Liver (tissue), 9 donors: ENCODE data around the gene CDK15. TPM values are rescaled to one million over a fixed set of nuclear protein-coding genes. Genes with fewer than 3 reads are reported as not detected.

Experiments
- DNase-seq: peaks from one replicate; pipeline ENCODE4 v3.0.0-alpha.2; 2017; ENCODE audit warnings: low spot score
- H3K27ac ChIP-seq, 2 donors: one replicate each; pipeline ENCODE4 v1.7.0; 2013; ENCODE audit warnings: inconsistent platforms in 2 of 2, low read length in 2 of 2, control low read depth in 1 of 2, low read depth in 1 of 2, mild to moderate bottlenecking in 1 of 2
- H3K27me3 ChIP-seq, 4 donors: one replicate each; pipeline versions ENCODE4 v1.6.1 to v1.7.0; 2013; ENCODE audit warnings: low read length in 3 of 4, inconsistent platforms in 1 of 4, mild to moderate bottlenecking in 1 of 4, moderate library complexity in 1 of 4; ENCODE audit not compliant: control insufficient read depth in 4 of 4, insufficient read depth in 4 of 4
- H3K36me3 ChIP-seq, 4 donors: one replicate each; pipeline versions ENCODE4 v1.6.1 to v1.7.0; 2013; ENCODE audit warnings: low read length in 3 of 4, mild to moderate bottlenecking in 3 of 4, low read depth in 1 of 4, moderate library complexity in 1 of 4; ENCODE audit not compliant: control insufficient read depth in 4 of 4, insufficient read depth in 3 of 4
- H3K4me1 ChIP-seq, 4 donors: one replicate each; pipeline versions ENCODE4 v1.6.1 to v1.7.0; 2013; ENCODE audit warnings: low read length in 3 of 4, mild to moderate bottlenecking in 3 of 4, moderate library complexity in 1 of 4; ENCODE audit not compliant: control insufficient read depth in 4 of 4, insufficient read depth in 4 of 4
- H3K4me3 ChIP-seq, 3 donors: one replicate each; pipeline versions ENCODE4 v1.6.1 to v1.7.0; 2013; ENCODE audit warnings: low read length in 3 of 3, control low read depth in 1 of 3, low read depth in 1 of 3, mild to moderate bottlenecking in 1 of 3
- H3K9ac ChIP-seq, 2 donors: one replicate each; pipeline ENCODE4 v1.7.0; 2013; ENCODE audit warnings: low read length in 2 of 2, mild to moderate bottlenecking in 2 of 2, moderate library complexity in 2 of 2, control low read depth in 1 of 2, low read depth in 1 of 2
- H3K9me3 ChIP-seq, 4 donors: one replicate each; pipeline versions ENCODE4 v1.6.1 to v1.7.0; 2013; ENCODE audit warnings: low read length in 3 of 4; ENCODE audit not compliant: control insufficient read depth in 4 of 4
- EGR1 ChIP-seq, 2 donors: IDR thresholded peaks; 2 replicates each; pipeline ENCODE4 v1.6.1; 2016 to 2018; ENCODE audit warnings: antibody characterized with exemption in 2 of 2, low read depth in 2 of 2
- FOXA1 ChIP-seq: IDR thresholded peaks from 2 replicates; pipeline ENCODE4 v1.6.1; 2016; ENCODE audit warnings: antibody characterized with exemption
- FOXA2 ChIP-seq: IDR thresholded peaks from 2 replicates; pipeline ENCODE4 v1.6.1; 2016; ENCODE audit warnings: antibody characterized with exemption
- GABPA ChIP-seq, 2 donors: IDR thresholded peaks in 1 of 2; conservative IDR thresholded peaks in 1 of 2; 2 replicates each; pipeline ENCODE4 v1.6.1; 2016; ENCODE audit warnings: antibody characterized with exemption in 2 of 2, mild to moderate bottlenecking in 1 of 2, moderate library complexity in 1 of 2
- HNF4A ChIP-seq, 2 donors: conservative IDR thresholded peaks; 2 replicates each; pipeline ENCODE4 v1.6.1; 2016; ENCODE audit warnings: antibody characterized with exemption in 2 of 2, mild to moderate bottlenecking in 2 of 2
- HNF4G ChIP-seq: IDR thresholded peaks from 2 replicates; pipeline ENCODE4 v1.6.1; 2016; ENCODE audit warnings: antibody characterized with exemption
- JUND ChIP-seq, 2 donors: IDR thresholded peaks; 2 replicates each; pipeline ENCODE4 v1.6.1; 2016; ENCODE audit warnings: antibody characterized with exemption in 2 of 2
- MAX ChIP-seq: IDR thresholded peaks from 2 replicates; pipeline ENCODE4 v1.6.1; 2016; ENCODE audit warnings: antibody characterized with exemption
- NR2F2 ChIP-seq: IDR thresholded peaks from 2 replicates; pipeline ENCODE4 v1.6.1; 2016; ENCODE audit warnings: antibody characterized with exemption
- RAD21 ChIP-seq, 2 donors: IDR thresholded peaks; 2 replicates each; pipeline ENCODE4 v1.6.1; 2016; ENCODE audit warnings: antibody characterized with exemption in 2 of 2, mild to moderate bottlenecking in 2 of 2
- RXRA ChIP-seq, 2 donors: IDR thresholded peaks; 2 replicates each; pipeline ENCODE4 v1.6.1; 2017 to 2018; ENCODE audit warnings: antibody characterized with exemption in 2 of 2, mild to moderate bottlenecking in 1 of 2
- SP1 ChIP-seq: IDR thresholded peaks from 2 replicates; pipeline ENCODE4 v1.6.1; 2018; ENCODE audit warnings: antibody characterized with exemption, mild to moderate bottlenecking
- TAF1 ChIP-seq: conservative IDR thresholded peaks from 2 replicates; pipeline ENCODE4 v1.6.1; 2016; ENCODE audit warnings: antibody characterized with exemption, mild to moderate bottlenecking
- YY1 ChIP-seq: IDR thresholded peaks from 2 replicates; pipeline ENCODE4 v1.6.1; 2016; ENCODE audit warnings: antibody characterized with exemption, mild to moderate bottlenecking
- WGBS: extraction: QIAGEN DNeasy Blood & Tissue Kit; methylation state at CpG from one replicate; pipeline ENCODE4 v1.1.7; 2013; 5-methylcytosine and 5-hydroxymethylcytosine counted together
- polyA plus RNA-seq, 2 donors: library from polyadenylated mRNA; stranded (reverse) in 1 of 2; unstranded in 1 of 2; fragments of 200-250 nt in 1 of 2; fragments of >200 nt in 1 of 2; fragmentation: Nextera tagmentation in 1 of 2; extraction: Ambion mirVana in 1 of 2; gene quantifications; one replicate each; pipeline versions ENCODE4 v1.2.1 to v1.2.3, GENCODE V29; 2013 to 2015
- total RNA-seq, 2 donors: library from RNA; depleted of rRNA; stranded (reverse); fragments of >200 nt; gene quantifications; one replicate each; pipeline ENCODE4 v1.2.3, GENCODE V29; 2014
- TF ChIP-seq, protein P1 (sequence below): IDR thresholded peaks from 2 replicates; pipeline ENCODE4 v1.6.1; 2016; ENCODE audit warnings: antibody characterized with exemption, mild to moderate bottlenecking
- TF ChIP-seq, protein P2 (sequence below): IDR thresholded peaks from 2 replicates; pipeline ENCODE4 v1.6.1; 2016; ENCODE audit warnings: antibody characterized with exemption
- TF ChIP-seq, protein P3 (sequence below): IDR thresholded peaks from 2 replicates; pipeline ENCODE4 v1.6.1; 2016; ENCODE audit warnings: antibody characterized with exemption
- TF ChIP-seq, protein P4 (sequence below): fragments of 150-350 bp; IDR thresholded peaks from 2 replicates; pipeline ENCODE4 v1.5.1; 2017; ENCODE audit warnings: improper control_type of control experiment, low read depth, low read length; ENCODE audit not compliant: missing input control
- donor health status: healthy.
- donor health status: healthy.
- donor health status: healthy.
- donor health status: healthy.
- donor health status: healthy.

The CDK15 gene
- total and polyA plus RNA-seq, 4 donors: under 0.01 to 0.47 (median 0.06) TPM; not detected in 1

DNA sequence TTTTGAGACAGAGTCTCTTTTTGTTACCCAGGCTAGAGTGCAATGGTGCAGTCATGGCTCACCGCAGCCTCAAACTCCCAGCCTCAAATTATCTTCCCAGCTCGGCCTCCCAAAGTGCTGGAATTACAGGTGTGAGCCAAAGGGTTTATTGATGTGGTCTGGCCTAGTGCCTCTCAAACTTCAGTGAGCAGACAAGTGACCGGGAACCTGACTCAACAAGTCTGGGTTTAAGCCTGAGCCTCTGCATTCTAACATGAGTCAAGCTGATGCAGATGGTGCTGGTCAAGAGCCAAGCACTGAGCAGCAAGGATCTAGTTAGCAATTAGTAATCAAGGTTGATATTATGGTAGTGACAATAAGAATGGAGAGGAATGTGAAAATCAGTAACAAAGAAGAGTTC, 21.3 kb downstream of the CDK15 start (continued):
- TF ChIP-seq, protein P1, sequence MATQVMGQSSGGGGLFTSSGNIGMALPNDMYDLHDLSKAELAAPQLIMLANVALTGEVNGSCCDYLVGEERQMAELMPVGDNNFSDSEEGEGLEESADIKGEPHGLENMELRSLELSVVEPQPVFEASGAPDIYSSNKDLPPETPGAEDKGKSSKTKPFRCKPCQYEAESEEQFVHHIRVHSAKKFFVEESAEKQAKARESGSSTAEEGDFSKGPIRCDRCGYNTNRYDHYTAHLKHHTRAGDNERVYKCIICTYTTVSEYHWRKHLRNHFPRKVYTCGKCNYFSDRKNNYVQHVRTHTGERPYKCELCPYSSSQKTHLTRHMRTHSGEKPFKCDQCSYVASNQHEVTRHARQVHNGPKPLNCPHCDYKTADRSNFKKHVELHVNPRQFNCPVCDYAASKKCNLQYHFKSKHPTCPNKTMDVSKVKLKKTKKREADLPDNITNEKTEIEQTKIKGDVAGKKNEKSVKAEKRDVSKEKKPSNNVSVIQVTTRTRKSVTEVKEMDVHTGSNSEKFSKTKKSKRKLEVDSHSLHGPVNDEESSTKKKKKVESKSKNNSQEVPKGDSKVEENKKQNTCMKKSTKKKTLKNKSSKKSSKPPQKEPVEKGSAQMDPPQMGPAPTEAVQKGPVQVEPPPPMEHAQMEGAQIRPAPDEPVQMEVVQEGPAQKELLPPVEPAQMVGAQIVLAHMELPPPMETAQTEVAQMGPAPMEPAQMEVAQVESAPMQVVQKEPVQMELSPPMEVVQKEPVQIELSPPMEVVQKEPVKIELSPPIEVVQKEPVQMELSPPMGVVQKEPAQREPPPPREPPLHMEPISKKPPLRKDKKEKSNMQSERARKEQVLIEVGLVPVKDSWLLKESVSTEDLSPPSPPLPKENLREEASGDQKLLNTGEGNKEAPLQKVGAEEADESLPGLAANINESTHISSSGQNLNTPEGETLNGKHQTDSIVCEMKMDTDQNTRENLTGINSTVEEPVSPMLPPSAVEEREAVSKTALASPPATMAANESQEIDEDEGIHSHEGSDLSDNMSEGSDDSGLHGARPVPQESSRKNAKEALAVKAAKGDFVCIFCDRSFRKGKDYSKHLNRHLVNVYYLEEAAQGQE: no peak
- no peak for TF ChIP-seq HNF4A (conservative IDR thresholded peaks at IDR 0.05)
- TF ChIP-seq GABPA (IDR thresholded peaks at IDR 0.05 in 1 of 2, conservative IDR thresholded peaks at IDR 0.05 in 1 of 2): no peak
- TF ChIP-seq, protein P2, sequence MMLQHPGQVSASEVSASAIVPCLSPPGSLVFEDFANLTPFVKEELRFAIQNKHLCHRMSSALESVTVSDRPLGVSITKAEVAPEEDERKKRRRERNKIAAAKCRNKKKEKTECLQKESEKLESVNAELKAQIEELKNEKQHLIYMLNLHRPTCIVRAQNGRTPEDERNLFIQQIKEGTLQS: no peak

- H3K9ac ChIP-seq: no peak overlapping the region
- no peaks in the 10 kb centered on the region for H3K27me3 ChIP-seq
Measured at GRCh38 chr2:201828220-201828619, 21.9 kb downstream of the CDK15 start.

More at GRCh38 chr2:201828220-201828619, 21.9 kb downstream of the CDK15 start:
- Histone ChIP-seq H3K4me3 (no peak overlapping the region), H3K4me1 (no peaks in the 10 kb centered on the region), H3K27ac (no peak overlapping the region), H3K36me3 (no peaks in the 10 kb centered on the region), H3K9me3 (no peaks in the 10 kb centered on the region)
- WGBS: 89% methylated on average over 2 of the region's 2 CpGs
- DNase-seq: no peak
- TF ChIP-seq, protein P1: no peak
- TF ChIP-seq NR2F2 (no peak), HNF4A (conservative IDR thresholded peaks at IDR 0.05) (no peak), EGR1 (IDR thresholded peaks at IDR 0.05; ENCODE audit: low read depth in 2 of 2) (no peak), MAX (no peak), JUND (IDR thresholded peaks at IDR 0.05) (no peak), YY1 (no peak), GABPA (IDR thresholded peaks at IDR 0.05 in 1 of 2, conservative IDR thresholded peaks at IDR 0.05 in 1 of 2) (no peak), RAD21 (IDR thresholded peaks at IDR 0.05) (no peak), HNF4G (no peak), FOXA1 (no peak), SP1 (no peak), FOXA2 (no peak), TAF1 (no peak), RXRA (IDR thresholded peaks at IDR 0.05) (no peak)
- TF ChIP-seq, protein P3, sequence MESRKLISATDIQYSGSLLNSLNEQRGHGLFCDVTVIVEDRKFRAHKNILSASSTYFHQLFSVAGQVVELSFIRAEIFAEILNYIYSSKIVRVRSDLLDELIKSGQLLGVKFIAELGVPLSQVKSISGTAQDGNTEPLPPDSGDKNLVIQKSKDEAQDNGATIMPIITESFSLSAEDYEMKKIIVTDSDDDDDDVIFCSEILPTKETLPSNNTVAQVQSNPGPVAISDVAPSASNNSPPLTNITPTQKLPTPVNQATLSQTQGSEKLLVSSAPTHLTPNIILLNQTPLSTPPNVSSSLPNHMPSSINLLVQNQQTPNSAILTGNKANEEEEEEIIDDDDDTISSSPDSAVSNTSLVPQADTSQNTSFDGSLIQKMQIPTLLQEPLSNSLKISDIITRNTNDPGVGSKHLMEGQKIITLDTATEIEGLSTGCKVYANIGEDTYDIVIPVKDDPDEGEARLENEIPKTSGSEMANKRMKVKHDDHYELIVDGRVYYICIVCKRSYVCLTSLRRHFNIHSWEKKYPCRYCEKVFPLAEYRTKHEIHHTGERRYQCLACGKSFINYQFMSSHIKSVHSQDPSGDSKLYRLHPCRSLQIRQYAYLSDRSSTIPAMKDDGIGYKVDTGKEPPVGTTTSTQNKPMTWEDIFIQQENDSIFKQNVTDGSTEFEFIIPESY: no peak
- TF ChIP-seq, protein P2: no peak
- TF ChIP-seq, protein P4, sequence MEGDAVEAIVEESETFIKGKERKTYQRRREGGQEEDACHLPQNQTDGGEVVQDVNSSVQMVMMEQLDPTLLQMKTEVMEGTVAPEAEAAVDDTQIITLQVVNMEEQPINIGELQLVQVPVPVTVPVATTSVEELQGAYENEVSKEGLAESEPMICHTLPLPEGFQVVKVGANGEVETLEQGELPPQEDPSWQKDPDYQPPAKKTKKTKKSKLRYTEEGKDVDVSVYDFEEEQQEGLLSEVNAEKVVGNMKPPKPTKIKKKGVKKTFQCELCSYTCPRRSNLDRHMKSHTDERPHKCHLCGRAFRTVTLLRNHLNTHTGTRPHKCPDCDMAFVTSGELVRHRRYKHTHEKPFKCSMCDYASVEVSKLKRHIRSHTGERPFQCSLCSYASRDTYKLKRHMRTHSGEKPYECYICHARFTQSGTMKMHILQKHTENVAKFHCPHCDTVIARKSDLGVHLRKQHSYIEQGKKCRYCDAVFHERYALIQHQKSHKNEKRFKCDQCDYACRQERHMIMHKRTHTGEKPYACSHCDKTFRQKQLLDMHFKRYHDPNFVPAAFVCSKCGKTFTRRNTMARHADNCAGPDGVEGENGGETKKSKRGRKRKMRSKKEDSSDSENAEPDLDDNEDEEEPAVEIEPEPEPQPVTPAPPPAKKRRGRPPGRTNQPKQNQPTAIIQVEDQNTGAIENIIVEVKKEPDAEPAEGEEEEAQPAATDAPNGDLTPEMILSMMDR: no peak
